GM12801 (cell line): ENCODE data around the gene HBM.

Experiments used
- CTCF ChIP-seq: IDR thresholded peaks from one replicate; pipeline ENCODE4 v1.5.1; 2011; ENCODE audit warnings: control low read depth; ENCODE audit not compliant: insufficient read length; ENCODE audit errors: extremely low read depth

The HBM gene

DNA sequence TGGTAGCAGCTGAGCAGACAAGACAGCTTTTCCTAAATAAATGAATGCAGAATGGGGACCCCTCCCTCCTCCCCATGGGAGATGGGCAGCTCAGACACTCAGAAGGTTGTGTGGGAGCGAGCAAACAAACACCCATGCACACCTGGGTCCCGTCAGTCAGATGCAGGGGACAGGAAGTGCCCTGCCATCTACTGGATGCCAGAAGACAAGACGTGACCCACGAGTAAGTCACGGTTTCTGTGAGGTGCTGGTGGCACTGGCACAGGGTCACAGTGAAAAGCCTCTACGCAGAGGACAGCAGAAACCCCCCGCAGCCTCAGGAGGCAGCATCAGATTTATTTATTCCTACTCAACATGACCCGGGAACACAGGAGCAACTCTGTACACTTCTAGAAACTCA is 22.9 kb downstream of the HBM start:
- no peak for TF ChIP-seq CTCF

DNA sequence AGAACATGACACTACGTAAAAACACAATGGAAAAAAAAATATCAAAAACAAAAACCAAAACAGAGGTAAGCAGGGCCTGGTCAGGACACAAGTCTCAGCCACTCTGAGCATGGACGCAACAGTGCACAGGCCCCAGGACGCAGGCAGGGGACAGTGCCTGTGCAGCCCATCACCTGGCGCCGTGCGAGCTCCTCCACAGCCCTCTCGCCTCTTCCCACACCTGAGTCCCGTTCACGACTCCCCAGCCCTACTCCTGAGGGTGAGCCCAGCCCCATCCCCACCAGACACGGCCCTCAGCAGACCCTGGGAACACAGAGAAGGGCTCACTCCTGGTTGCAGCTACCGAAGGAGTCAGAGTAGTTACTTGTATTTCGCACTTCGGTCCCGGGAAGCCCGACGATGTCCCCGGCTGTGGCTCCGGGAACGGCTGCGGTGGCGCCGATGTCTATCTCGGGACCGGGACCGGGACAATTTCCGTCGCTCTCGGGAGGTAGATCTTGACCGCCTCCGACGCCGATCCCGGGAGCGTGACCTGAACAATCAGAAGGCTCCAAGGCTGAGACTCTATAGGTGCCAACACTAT is 23.9 kb downstream of the HBM start:
- TF ChIP-seq CTCF: no peak

DNA sequence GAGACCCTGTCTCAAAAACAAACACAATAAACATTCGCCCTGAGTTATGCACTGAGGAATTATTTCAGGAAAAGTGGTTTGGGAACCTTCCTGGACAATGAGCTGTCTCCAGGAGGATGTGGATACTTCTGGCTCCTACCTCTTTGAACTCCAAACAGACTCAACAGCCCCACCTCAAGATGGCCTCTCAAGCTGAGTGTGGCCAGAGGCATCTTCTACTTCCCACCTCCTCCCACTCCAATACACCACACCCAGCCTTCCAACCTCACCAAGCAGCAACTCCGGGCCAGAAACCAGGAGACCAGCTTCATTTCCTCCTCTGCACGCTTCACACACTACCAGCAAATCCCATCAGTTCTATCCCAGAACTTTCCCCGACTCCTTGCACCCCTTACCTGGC is 26.1 kb downstream of the HBM start:
- no peak for TF ChIP-seq CTCF

DNA sequence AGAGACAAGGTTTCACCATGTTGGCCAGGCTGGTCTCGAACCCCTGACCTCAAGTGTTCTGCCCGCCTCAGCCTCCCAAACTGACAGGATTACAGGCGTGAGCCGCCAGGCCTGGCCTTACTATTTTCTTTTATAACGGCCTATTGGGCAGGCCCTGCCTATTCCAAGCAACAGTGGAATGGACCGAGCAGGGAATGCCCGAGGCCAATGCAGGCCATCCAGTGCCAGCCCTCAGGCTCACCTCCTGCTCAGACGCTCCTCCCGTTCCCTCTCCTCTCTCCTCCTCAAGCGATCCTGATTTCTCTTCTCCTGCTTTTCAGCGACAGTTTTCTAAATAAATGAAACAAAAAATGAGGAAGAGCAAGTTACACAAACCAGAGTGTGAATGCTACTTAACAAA is 26.9 kb downstream of the HBM start:
- TF ChIP-seq CTCF: no peak

- no peak for TF ChIP-seq CTCF
These were observed 27.7 kb downstream of the HBM start for GRCh38 chr16:193441-193840.

- TF ChIP-seq CTCF: no peak
These were observed 28.7 kb downstream of the HBM start for GRCh38 chr16:194516-194915.

DNA sequence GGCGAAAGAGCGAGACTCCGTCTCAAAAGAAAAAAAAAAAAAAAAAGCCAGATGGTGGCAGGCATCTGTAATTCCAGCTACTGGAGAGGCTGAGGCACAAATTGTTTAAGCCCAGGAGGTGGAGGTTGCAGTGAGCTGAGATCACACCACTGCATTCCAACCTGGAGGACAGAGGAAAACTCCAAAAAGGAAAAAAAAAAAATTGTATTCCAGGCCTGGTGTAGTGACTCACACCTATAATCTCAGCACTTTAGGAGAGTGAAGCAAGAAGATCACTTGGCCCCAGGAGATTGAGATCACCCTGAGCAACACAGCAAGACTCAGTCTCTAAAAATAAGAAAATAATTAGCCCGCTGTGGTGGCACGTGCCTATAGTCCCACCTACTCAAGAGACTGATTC is 34.6 kb downstream of the HBM start:
- no peak for TF ChIP-seq CTCF

DNA sequence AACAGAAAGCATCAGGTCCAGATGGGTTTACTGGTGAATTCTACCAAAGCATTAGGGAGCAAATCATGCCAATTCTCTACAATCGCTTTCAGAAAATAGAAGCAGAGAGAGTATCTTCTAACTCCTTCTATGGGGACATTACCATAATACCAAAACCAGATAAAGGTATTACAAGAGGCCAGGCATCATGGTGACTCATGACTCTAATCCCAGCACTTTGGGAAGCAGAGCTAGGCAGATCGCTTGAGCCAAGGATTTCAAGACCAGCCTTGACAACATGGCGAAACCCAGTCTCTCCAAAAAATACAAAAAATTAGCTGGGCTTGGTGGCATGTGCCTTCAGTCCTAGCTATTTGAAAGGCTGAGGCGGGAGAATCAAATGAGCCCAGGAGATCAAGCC is 37.5 kb downstream of the HBM start:
- TF ChIP-seq CTCF: no peak
